IMR-90 (cell line): ENCODE measurements around the gene SBF2. TPM values are rescaled to one million over a fixed set of nuclear protein-coding genes. Genes with fewer than 3 reads are reported as not detected.

ENCODE experiments used
- ATAC-seq: fragments of 200-7000 bp; cut with Tn5 transposase; 2 replicates; pipeline ENCODE4 v1.9.1; 2020; ENCODE audit warnings: low read depth, mild to moderate bottlenecking, moderate library complexity
- BruUV-seq: library from RNA; stranded (reverse); fragments of 400-500 nt; replicated peaks from 2 replicates; lab custom pipeline; 2021; lab: Mats Ljungman, UMichigan
- CTCF ChIA-PET: fragments of 300-600 bp; formaldehyde crosslinking; extraction: SDS; loops from one replicate; lab custom pipeline; 2021; ENCODE audit warnings: antibody characterized with exemption; lab: Yijun Ruan, JAX
- POLR2A ChIA-PET: fragments of 300-600 bp; sonication (Branson Sonifier 250); formaldehyde crosslinking; loops from one replicate; lab custom pipeline; 2022; ENCODE audit warnings: antibody characterized with exemption; ENCODE audit not compliant: unreplicated experiment; lab: Charles Lee
- DNase-seq: peaks from one replicate; pipeline ENCODE4 v3.0.0; 2013
- H2AFZ ChIP-seq: replicated peaks from 2 replicates; pipeline ENCODE3; 2013; ENCODE audit warnings: low read length, mild to moderate bottlenecking; ENCODE audit not compliant: poor library complexity
- H2AK5ac ChIP-seq: 2 replicates; pipeline ENCODE4 v1.6.1; 2013; ENCODE audit warnings: low read depth, low read length, inconsistent platforms
- H2AK9ac ChIP-seq: replicated peaks from 2 replicates; pipeline ENCODE3; 2013; ENCODE audit warnings: mild to moderate bottlenecking, low read depth, low read length, moderate library complexity; ENCODE audit not compliant: poor library complexity
- H2BK120ac ChIP-seq: 2 replicates; pipeline ENCODE4 v1.6.1; 2013; ENCODE audit warnings: low read depth, low read length, inconsistent platforms
- H2BK15ac ChIP-seq: 3 replicates; pipeline ENCODE4 v1.6.1; 2013; ENCODE audit warnings: low read depth, low read length, inconsistent platforms
- H2BK20ac ChIP-seq: 2 replicates; pipeline ENCODE4 v1.6.1; 2013; ENCODE audit warnings: low read depth, mild to moderate bottlenecking, inconsistent platforms, low read length, moderate library complexity
- H2BK5ac ChIP-seq: 2 replicates; pipeline ENCODE4 v1.6.1; 2013; ENCODE audit warnings: mild to moderate bottlenecking, low read depth, low read length, inconsistent platforms; ENCODE audit not compliant: poor library complexity, severe bottlenecking
- H3K14ac ChIP-seq: replicated peaks from 2 replicates; pipeline ENCODE4 v1.6.1; 2013; ENCODE audit warnings: low read depth, low read length, inconsistent platforms
- H3K18ac ChIP-seq: 2 replicates; pipeline ENCODE4 v1.6.1; 2013; ENCODE audit warnings: low read depth, low read length, control low read depth
- H3K23ac ChIP-seq: 2 replicates; pipeline ENCODE4 v1.6.1; 2013; ENCODE audit warnings: low read depth, low read length, inconsistent platforms
- H3K27ac ChIP-seq: 2 replicates; pipeline ENCODE4 v1.5.1; 2013; ENCODE audit warnings: mild to moderate bottlenecking, control low read depth, low read length; ENCODE audit not compliant: insufficient read depth
- H3K27me3 ChIP-seq: 2 replicates; pipeline ENCODE4 v1.6.1; 2013; ENCODE audit warnings: low read length; ENCODE audit not compliant: control insufficient read depth, insufficient read depth
- H3K36me3 ChIP-seq: 2 replicates; pipeline ENCODE4 v1.6.1; 2013; ENCODE audit warnings: low read length, mixed read lengths; ENCODE audit not compliant: control insufficient read depth, insufficient read depth
- H3K4ac ChIP-seq: 2 replicates; pipeline ENCODE4 v1.6.1; 2013; ENCODE audit warnings: low read depth, low read length, inconsistent platforms
- H3K4me1 ChIP-seq: 2 replicates; pipeline ENCODE4 v1.6.1; 2013; ENCODE audit warnings: low read length, mixed read lengths; ENCODE audit not compliant: control insufficient read depth, insufficient read depth
- H3K4me2 ChIP-seq: 2 replicates; pipeline ENCODE4 v1.6.1; 2013; ENCODE audit warnings: low read depth, mild to moderate bottlenecking, control low read depth, low read length, moderate library complexity
- H3K4me3 ChIP-seq: 2 replicates; pipeline ENCODE4 v1.5.1; 2013; ENCODE audit warnings: low read depth, mild to moderate bottlenecking, control low read depth, low read length, moderate library complexity; ENCODE audit not compliant: insufficient read depth
- H3K56ac ChIP-seq: 2 replicates; pipeline ENCODE4 v1.6.1; 2013; ENCODE audit warnings: low read length, inconsistent platforms; ENCODE audit not compliant: insufficient read depth; ENCODE audit errors: extremely low read depth
- H3K79me1 ChIP-seq, 2 experiments: 2 replicates each; pipeline ENCODE4 v1.6.1; 2013; ENCODE audit warnings: low read length in 2 of 2, inconsistent platforms in 1 of 2, low read depth in 1 of 2
- H3K9ac ChIP-seq: 2 replicates; pipeline ENCODE4 v1.6.1; 2013; ENCODE audit warnings: low read depth, low read length, control low read depth
- H3K9me1 ChIP-seq: 2 replicates; pipeline ENCODE4 v1.6.1; 2013; ENCODE audit warnings: low read length, inconsistent platforms; ENCODE audit not compliant: insufficient read depth
- H3K9me3 ChIP-seq: 2 replicates; pipeline ENCODE4 v1.6.1; 2013; ENCODE audit warnings: low read length; ENCODE audit not compliant: control insufficient read depth, insufficient read depth
- H4K20me1 ChIP-seq: 2 replicates; pipeline ENCODE4 v1.6.1; 2013; ENCODE audit warnings: low read length, inconsistent platforms; ENCODE audit not compliant: insufficient read depth
- H4K5ac ChIP-seq: 2 replicates; pipeline ENCODE4 v1.6.1; 2013; ENCODE audit warnings: mild to moderate bottlenecking, low read depth, low read length, control low read depth
- H4K8ac ChIP-seq, 2 experiments: 2 replicates each; pipeline ENCODE4 v1.6.1; 2013; ENCODE audit warnings: low read depth in 2 of 2, low read length in 2 of 2, control low read depth in 1 of 2, inconsistent platforms in 1 of 2
- H4K91ac ChIP-seq: 2 replicates; pipeline ENCODE4 v1.6.1; 2013; ENCODE audit warnings: low read depth, low read length, inconsistent platforms; ENCODE audit not compliant: insufficient read depth
- BHLHE40 ChIP-seq: fragments of 150-350 bp; IDR thresholded peaks from 2 replicates; pipeline ENCODE4 v1.6.1; 2016; ENCODE audit warnings: mild to moderate bottlenecking, low read depth, low read length
- CEBPB ChIP-seq: IDR thresholded peaks from 2 replicates; pipeline ENCODE4 v1.6.1; 2012; ENCODE audit warnings: low read depth, low read length, improper control_type of control experiment
- CHD1 ChIP-seq: IDR thresholded peaks from 2 replicates; pipeline ENCODE4 v1.6.1; 2012; ENCODE audit warnings: low read depth, low read length, improper control_type of control experiment
- CTCF ChIP-seq: conservative IDR thresholded peaks from 2 replicates; pipeline ENCODE4 v1.5.1; 2012; ENCODE audit warnings: mild to moderate bottlenecking, low read depth, low read length, improper control_type of control experiment
- ELK1 ChIP-seq: fragments of 150-350 bp; IDR thresholded peaks from 2 replicates; pipeline ENCODE4 v1.6.1; 2016; ENCODE audit warnings: low read depth, mild to moderate bottlenecking, low read length, moderate library complexity, borderline replicate concordance
- FOS ChIP-seq: fragments of 150-350 bp; IDR thresholded peaks from 2 replicates; pipeline ENCODE4 v1.6.1; 2016; ENCODE audit warnings: low read depth, low read length
- MAFK ChIP-seq: IDR thresholded peaks from 2 replicates; pipeline ENCODE4 v1.6.1; 2012; ENCODE audit warnings: low read depth, low read length, improper control_type of control experiment
- MAZ ChIP-seq: IDR thresholded peaks from 2 replicates; pipeline ENCODE4 v1.6.1; 2012; ENCODE audit warnings: low read depth, mild to moderate bottlenecking, low read length, improper control_type of control experiment, moderate library complexity, borderline replicate concordance
- MXI1 ChIP-seq: IDR thresholded peaks from 2 replicates; pipeline ENCODE4 v1.6.1; 2012; ENCODE audit warnings: low read depth, mild to moderate bottlenecking, low read length, moderate library complexity, borderline replicate concordance
- NFE2L2 ChIP-seq: fragments of 150-350 bp; IDR thresholded peaks from 2 replicates; pipeline ENCODE4 v1.6.1; 2016; ENCODE audit warnings: low read depth, mild to moderate bottlenecking, low read length
- POLR2A ChIP-seq: IDR thresholded peaks from 2 replicates; pipeline ENCODE4 v1.6.1; 2012; ENCODE audit warnings: mild to moderate bottlenecking, low read depth, low read length
- RAD21 ChIP-seq: IDR thresholded peaks from 2 replicates; pipeline ENCODE4 v1.6.1; 2012; ENCODE audit warnings: low read length, improper control_type of control experiment
- RCOR1 ChIP-seq: IDR thresholded peaks from 2 replicates; pipeline ENCODE4 v1.6.1; 2012; ENCODE audit warnings: mild to moderate bottlenecking, low read length, improper control_type of control experiment; ENCODE audit not compliant: insufficient replicate concordance
- RFX5 ChIP-seq: IDR thresholded peaks from 2 replicates; pipeline ENCODE4 v1.8.0; 2012; ENCODE audit warnings: low read depth, mild to moderate bottlenecking, low read length, moderate library complexity
- SMC3 ChIP-seq: fragments of 150-350 bp; IDR thresholded peaks from 2 replicates; pipeline ENCODE4 v1.6.1; 2016; ENCODE audit warnings: low read depth, mild to moderate bottlenecking, antibody characterized with exemption, low read length, moderate library complexity
- USF2 ChIP-seq: fragments of 150-350 bp; IDR thresholded peaks from 2 replicates; pipeline ENCODE4 v1.6.1; 2017; ENCODE audit warnings: mild to moderate bottlenecking, antibody characterized with exemption, low read length, low read depth
- WGBS, 2 experiments: methylation state at CpG; one replicate each; pipeline versions ENCODE4 v1.1.5 to v1.1.7; 2013; ENCODE audit warnings: missing lambda C conversion rate in 2 of 2; ENCODE audit not compliant: insufficient read length in 1 of 2; ENCODE audit errors: extremely low coverage in 2 of 2; 5-methylcytosine and 5-hydroxymethylcytosine counted together
- dilution Hi-C: fragments of 300-500 bp; cut with HindIII; formaldehyde crosslinking; loops from one replicate; pipeline ENCODE4 v1.14.3; 2018; ENCODE audit warnings: low sequenced_read_pairs; ENCODE audit not compliant: unreplicated experiment
- in situ Hi-C: fragments of 300-500 bp; cut with MboI; formaldehyde crosslinking; loops from 3 replicates; pipeline ENCODE4 v1.14.3; 2019; ENCODE audit warnings: low sequenced_read_pairs, inconsistent platforms, mixed read lengths
- intact Hi-C: fragments of 100-400 bp; cut with micrococcal nuclease; formaldehyde crosslinking; loops from 2 replicates; pipeline ENCODE4 v1.10.0; 2022
- polyA plus RNA-seq, 3 experiments: library from polyadenylated mRNA; depleted of rRNA; stranded (reverse); fragments of >200 nt; gene quantifications; 2 replicates each; pipeline ENCODE4 v1.2.3, GENCODE V29; 2012; ENCODE audit warnings: low replicate concordance in 1 of 3
- total RNA-seq: library from RNA; depleted of rRNA; stranded (reverse); fragments of >200 nt; gene quantifications from 2 replicates; pipeline ENCODE4 v1.2.3, GENCODE V29; 2012

Gene SBF2
- total and polyA plus RNA-seq, 2 of the 4 experiments (the other 2 are of a cell fraction): 23.8 to 51.8 TPM

GRCh38 chr11:10221342-10221741 is 72.7 kb downstream of the SBF2 start:
- POLR2A ChIA-PET: no interaction called here
- dilution Hi-C loops: no loop called here

More at GRCh38 chr11:10221342-10221741, 72.7 kb downstream of the SBF2 start:
- Histone ChIP-seq H2BK120ac (no peak overlapping the region), H2AK9ac (no peak overlapping the region), H3K27ac (no peak overlapping the region), H4K20me1 (peaks cover 8% of the 10 kb centered on the region; the same call in 1 of the 2 replicates), H3K9me3 (peaks cover 2% of the 10 kb centered on the region; the same call in 1 of the 2 replicates), H2AFZ (no peak overlapping the region), H3K4me2 (no peak overlapping the region), H2AK5ac (no peak overlapping the region), H3K23ac (no peak overlapping the region), H2BK5ac (no peak overlapping the region), H3K14ac (no peak overlapping the region), H3K9ac (no peak overlapping the region), H4K5ac (no peak overlapping the region), H2BK15ac (no peak overlapping the region), H3K79me1 (peaks cover 26 to 42% of the 10 kb centered on the region in 2 experiments), H3K4me3 (no peak overlapping the region), H3K27me3 (no peaks in the 10 kb centered on the region), H4K91ac (no peak overlapping the region), H3K56ac (no peak overlapping the region), H2BK20ac (no peak overlapping the region), H3K18ac (no peak overlapping the region), H3K9me1 (no peaks in the 10 kb centered on the region), H3K36me3 (no peaks in the 10 kb centered on the region), H3K4me1 (no peaks in the 10 kb centered on the region), H4K8ac (no peak overlapping the region), H3K4ac (no peak overlapping the region)
- no peak for TF ChIP-seq MAZ
- TF ChIP-seq FOS: no peak
- TF ChIP-seq BHLHE40: no peak
- TF ChIP-seq NFE2L2: no peak
- no peak for TF ChIP-seq RCOR1
- no peak for TF ChIP-seq MXI1
- no peak for TF ChIP-seq POLR2A
- no peak for TF ChIP-seq CHD1
- TF ChIP-seq CTCF: no peak
- TF ChIP-seq SMC3: no peak
- no peak for TF ChIP-seq RFX5
- no peak for TF ChIP-seq USF2
- no peak for TF ChIP-seq MAFK
- TF ChIP-seq ELK1: no peak
- TF ChIP-seq RAD21: no peak
- TF ChIP-seq CEBPB: no peak
- BruUV-seq: no TSS peak
- CTCF ChIA-PET: no interaction called here
- WGBS, 2 experiments: no CpG with 5 or more reads among the region's 2 CpGs
- DNase-seq: no peak
- intact Hi-C loops (no loop called here), in situ Hi-C loops (loop anchor here (25.0 kb wide), 1 partner anchor 516 kb away; no protein-coding TSS in a partner anchor)
- no peak for ATAC-seq
